SK-N-SH treated with all-trans-retinoic acid at 6 μM for 48 hours (cell line): Measurements from ENCODE around the gene SLC27A4.

Experiments
- ARNTL ChIP-seq: fragments of 450-650 bp; formaldehyde crosslinking; IDR thresholded peaks from 2 replicates; pipeline ENCODE4 v1.5.0; 2020; ENCODE audit warnings: low read depth, mild to moderate bottlenecking, moderate library complexity, borderline replicate concordance
- CREB5 ChIP-seq: fragments of 250-450 bp; sonication (Bioruptor Pico); IDR thresholded peaks from 2 replicates; pipeline ENCODE4 v1.5.1; 2020; ENCODE audit warnings: low read depth, mild to moderate bottlenecking, moderate library complexity
- ESRRG ChIP-seq: fragments of 250-450 bp; sonication (Bioruptor Pico); IDR thresholded peaks from 2 replicates; pipeline ENCODE4 v1.6.1; 2021; ENCODE audit warnings: mild to moderate bottlenecking
- GLIS3 ChIP-seq: fragments of 250-450 bp; sonication (Bioruptor Pico); IDR thresholded peaks from 2 replicates; pipeline ENCODE4 v1.5.0; 2020; ENCODE audit warnings: mild to moderate bottlenecking, moderate library complexity
- PATZ1 ChIP-seq: fragments of 250-450 bp; sonication (Bioruptor Pico); IDR thresholded peaks from 2 replicates; pipeline ENCODE4 v1.8.0; 2020; ENCODE audit warnings: mild to moderate bottlenecking, moderate library complexity, borderline replicate concordance
- PPARA ChIP-seq: fragments of 250-450 bp; sonication (Bioruptor Pico); IDR thresholded peaks from 2 replicates; pipeline ENCODE4 v1.5.0; 2020; ENCODE audit warnings: mild to moderate bottlenecking, borderline replicate concordance
- RARB ChIP-seq: fragments of 250-450 bp; sonication (Bioruptor Pico); IDR thresholded peaks from 2 replicates; pipeline ENCODE4 v1.8.0; 2021; ENCODE audit warnings: mild to moderate bottlenecking, moderate library complexity
- TCF4 ChIP-seq: fragments of 250-450 bp; sonication (Bioruptor Pico); IDR thresholded peaks from 2 replicates; pipeline ENCODE4 v1.8.0; 2021; ENCODE audit warnings: mild to moderate bottlenecking, moderate library complexity, borderline replicate concordance
- TOX ChIP-seq: fragments of 250-450 bp; sonication (Bioruptor Pico); IDR thresholded peaks from 2 replicates; pipeline ENCODE4 v1.8.0; 2021; ENCODE audit warnings: mild to moderate bottlenecking, moderate library complexity, borderline replicate concordance
- ZC3H10 ChIP-seq: fragments of 250-450 bp; sonication (Bioruptor Pico); IDR thresholded peaks from 2 replicates; pipeline ENCODE4 v1.5.1; 2021; ENCODE audit warnings: mild to moderate bottlenecking, moderate library complexity
- ZFP3 ChIP-seq: fragments of 250-450 bp; sonication (Bioruptor Pico); IDR thresholded peaks from 2 replicates; pipeline ENCODE4 v1.5.0; 2020; ENCODE audit warnings: mild to moderate bottlenecking, moderate library complexity
- ZFP30 ChIP-seq: fragments of 450-650 bp; formaldehyde crosslinking; IDR thresholded peaks from 2 replicates; pipeline ENCODE4 v1.5.0; 2022; ENCODE audit warnings: mild to moderate bottlenecking, moderate library complexity
- ZNF565 ChIP-seq: fragments of 450-650 bp; formaldehyde crosslinking; conservative IDR thresholded peaks from 2 replicates; pipeline ENCODE4 v1.5.0; 2020; ENCODE audit warnings: low read depth, mild to moderate bottlenecking, moderate library complexity
- ZNF8 ChIP-seq: fragments of 450-650 bp; formaldehyde crosslinking; IDR thresholded peaks from 2 replicates; pipeline ENCODE4 v1.5.0; 2020; ENCODE audit warnings: mild to moderate bottlenecking, moderate library complexity

DNA sequence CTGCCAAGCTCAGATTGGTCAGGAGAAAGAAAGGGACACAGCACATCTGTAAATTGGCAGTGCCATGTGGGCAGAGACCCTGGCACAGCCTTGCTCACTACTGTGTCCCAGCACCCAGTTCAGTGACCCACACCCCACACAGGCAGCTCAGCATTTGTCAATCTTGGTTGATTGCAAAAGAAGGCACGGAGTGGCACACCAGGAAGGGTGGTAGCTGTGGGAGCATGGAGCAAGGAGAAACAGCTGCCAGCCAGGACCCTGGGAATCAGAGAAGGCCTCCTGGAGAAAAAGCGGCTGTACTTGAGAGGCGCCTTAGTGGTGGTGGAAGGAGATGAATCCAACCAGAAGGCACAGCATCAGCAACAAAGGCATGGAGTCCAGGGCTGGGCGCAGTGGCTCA, 3.5 kb downstream of the SLC27A4 start:
- TF ChIP-seq RARB (CRISPR knock-in tag) (no peak), ZNF565 (CRISPR knock-in tag) (no peak), CREB5 (CRISPR knock-in tag) (no peak), ZFP30 (CRISPR knock-in tag) (no peak), PATZ1 (CRISPR knock-in tag) (no peak), PPARA (CRISPR knock-in tag) (no peak), ZNF8 (CRISPR knock-in tag) (no peak), TOX (no peak), TCF4 (no peak), ESRRG (CRISPR knock-in tag) (no peak), GLIS3 (CRISPR knock-in tag) (no peak), ZC3H10 (CRISPR knock-in tag) (no peak), ARNTL (CRISPR knock-in tag) (no peak), ZFP3 (no peak)
